GM10266 (cell line): ENCODE measurements around the gene RBFOX2.

Experiments used
- DNase-seq: peaks from one replicate; pipeline ENCODE4 v3.0.0; 2012; ENCODE audit errors: extremely low spot score
- CTCF ChIP-seq: IDR thresholded peaks from 2 replicates; pipeline ENCODE4 v1.5.1; 2012; ENCODE audit warnings: mild to moderate bottlenecking, low read depth; ENCODE audit not compliant: control insufficient read depth, insufficient read depth; ENCODE audit errors: missing control alignments

Gene RBFOX2

GRCh38 chr22:35758394-35758793, 270.2 kb downstream of the RBFOX2 start:
- no peak for DNase-seq
- no peak for TF ChIP-seq CTCF

- DNase-seq, result no peak
- TF ChIP-seq CTCF, result no peak
Observed at GRCh38 chr22:35756722-35757121, 271.9 kb downstream of the RBFOX2 start.

- DNase-seq, result no peak
- TF ChIP-seq CTCF, result no peak
Observed at GRCh38 chr22:35754761-35755160, 273.9 kb downstream of the RBFOX2 start.

- TF ChIP-seq CTCF, result no peak
- no peak for DNase-seq
Observed at GRCh38 chr22:35752863-35753189, 275.8 kb downstream of the RBFOX2 start.

- no peak for DNase-seq
- TF ChIP-seq CTCF, result no peak
Observed at GRCh38 chr22:35752006-35752862, 276.4 kb downstream of the RBFOX2 start.

- DNase-seq, result peak; percentile 28
- no peak for TF ChIP-seq CTCF
Observed at GRCh38 chr22:35749808-35750207, 278.8 kb downstream of the RBFOX2 start.

GRCh38 chr22:35746946-35747703, 281.5 kb downstream of the RBFOX2 start:
- no peak for TF ChIP-seq CTCF
- no peak for DNase-seq
